Subcutaneous abdominal adipose tissue (tissue), 5 donors: Measurements from ENCODE around the gene MYD88.

ENCODE experiments used
- H3K27ac ChIP-seq: one replicate; pipeline ENCODE4 v1.7.0; 2013; ENCODE audit warnings: low read depth, mild to moderate bottlenecking, inconsistent platforms, low read length, moderate library complexity
- H3K27me3 ChIP-seq, 5 donors: one replicate each; pipeline ENCODE4 v1.7.0; 2013; ENCODE audit warnings: low read length in 5 of 5, inconsistent platforms in 1 of 5; ENCODE audit not compliant: control insufficient read depth in 5 of 5, insufficient read depth in 4 of 5
- H3K36me3 ChIP-seq, 5 donors: one replicate each; pipeline ENCODE4 v1.7.0; 2013; ENCODE audit warnings: low read length in 5 of 5; ENCODE audit not compliant: control insufficient read depth in 5 of 5, insufficient read depth in 5 of 5
- H3K4me1 ChIP-seq, 5 donors: one replicate each; pipeline ENCODE4 v1.7.0; 2013; ENCODE audit warnings: low read length in 5 of 5, mild to moderate bottlenecking in 3 of 5, moderate library complexity in 1 of 5; ENCODE audit not compliant: control insufficient read depth in 5 of 5, insufficient read depth in 5 of 5
- H3K4me3 ChIP-seq, 5 donors: one replicate each; pipeline ENCODE4 v1.7.0; 2013; ENCODE audit warnings: low read length in 5 of 5, low read depth in 1 of 5
- H3K9ac ChIP-seq, 5 donors: one replicate each; pipeline ENCODE4 v1.7.0; 2013; ENCODE audit warnings: low read length in 5 of 5, mild to moderate bottlenecking in 4 of 5, moderate library complexity in 3 of 5
- H3K9me3 ChIP-seq, 5 donors: one replicate each; pipeline ENCODE4 v1.7.0; 2013; ENCODE audit warnings: low read length in 5 of 5; ENCODE audit not compliant: control insufficient read depth in 5 of 5
- donor health status: healthy.
- donor health status: healthy.
- donor health status: healthy.
- donor health status: healthy.
- donor health status: healthy.

The MYD88 gene

DNA sequence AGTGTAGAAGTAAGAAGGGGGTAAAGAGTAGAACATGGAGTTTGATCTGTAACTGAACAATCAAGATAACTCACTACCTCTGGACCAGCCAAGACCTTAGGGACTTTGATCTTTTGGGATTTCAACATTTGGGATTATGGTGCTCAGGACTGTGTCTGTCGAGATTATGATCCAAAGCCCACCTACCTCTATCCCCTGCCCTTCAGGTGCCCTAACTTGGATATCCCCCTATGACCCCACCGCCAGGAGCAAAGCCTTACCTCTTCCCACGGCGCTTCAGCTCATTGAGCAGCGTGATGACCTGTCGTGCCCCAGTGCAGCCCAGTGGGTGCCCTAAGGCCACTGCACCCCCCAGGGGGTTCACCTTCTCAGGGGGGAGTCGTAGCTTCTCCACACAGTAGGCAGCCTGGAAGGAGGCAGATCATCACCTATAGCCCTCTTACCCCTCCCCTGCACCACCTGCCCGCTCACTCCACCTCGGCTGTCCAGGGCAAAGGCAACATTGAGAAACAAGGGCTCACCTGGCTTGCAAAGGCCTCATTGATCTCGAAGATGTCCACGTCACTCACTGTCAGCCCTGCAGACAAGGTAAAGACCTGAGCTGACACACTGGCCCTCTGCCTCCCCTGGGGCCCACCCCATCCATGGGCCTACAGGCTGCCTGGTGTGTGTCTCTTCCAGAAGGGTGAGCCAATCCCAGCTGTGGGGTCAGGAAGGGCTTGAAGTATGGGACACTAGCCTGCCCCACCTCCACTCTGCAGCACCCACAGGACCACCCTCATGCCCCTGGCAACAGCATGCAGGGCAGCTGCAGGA lies 12.9 kb upstream of the MYD88 start:
- no peak overlapping the region for H3K9ac ChIP-seq
- no peak overlapping the region for H3K4me3 ChIP-seq
- no peak overlapping the region for H3K27ac ChIP-seq
- peaks cover 7 to 98% (median 90%) of the 10 kb centered on the region in 5 donors for H3K36me3 ChIP-seq
- peaks cover 0 to 16% (median 12%) of the 10 kb centered on the region in 5 donors for H3K4me1 ChIP-seq
- H3K27me3 ChIP-seq, result no peaks in the 10 kb centered on the region
- no peaks in the 10 kb centered on the region for H3K9me3 ChIP-seq

DNA sequence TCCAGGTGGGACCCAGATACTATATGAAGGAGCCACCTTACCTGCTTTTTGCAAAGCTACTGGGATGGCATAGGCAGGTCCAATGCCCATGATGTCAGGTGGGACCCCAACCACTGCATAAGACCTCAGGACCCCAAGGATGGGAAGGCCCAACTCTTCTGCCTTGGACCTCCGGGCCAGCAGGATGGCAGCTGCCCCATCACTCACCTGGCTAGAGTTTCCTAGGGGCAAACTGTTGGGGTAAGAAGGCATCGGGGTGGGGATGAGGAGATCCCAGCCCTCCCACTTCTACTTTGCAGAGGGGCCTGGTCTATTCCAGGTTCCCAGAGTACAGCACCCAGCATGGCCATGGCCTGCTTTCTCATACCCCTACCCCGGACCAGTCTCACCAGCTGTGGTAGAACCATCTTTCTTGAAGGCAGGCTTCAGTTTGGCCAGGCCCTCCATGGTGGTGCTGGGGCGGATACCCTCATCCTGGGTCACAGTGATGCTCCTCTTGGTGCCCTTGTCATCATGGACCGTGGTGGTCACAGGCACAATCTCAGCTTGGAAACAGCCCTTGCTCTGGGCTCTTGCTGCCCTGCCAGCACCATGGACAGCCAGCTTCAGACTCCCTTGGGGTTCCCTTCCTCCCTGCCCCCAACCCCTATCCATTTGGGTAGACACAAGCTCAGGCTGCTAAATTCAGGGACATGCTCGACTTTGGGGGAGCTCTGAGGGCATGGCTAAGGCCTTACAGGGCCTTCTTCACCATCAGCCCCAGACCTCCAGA lies 12.2 kb upstream of the MYD88 start:
- Histone ChIP-seq H3K27me3 (no peaks in the 10 kb centered on the region), H3K9ac (no peak overlapping the region), H3K36me3 (peaks cover 7 to 98% (median 90%) of the 10 kb centered on the region in 5 donors), H3K4me1 (peaks cover 0 to 23% (median 16%) of the 10 kb centered on the region in 5 donors), H3K27ac (no peak overlapping the region), H3K9me3 (no peaks in the 10 kb centered on the region), H3K4me3 (no peak overlapping the region)

DNA sequence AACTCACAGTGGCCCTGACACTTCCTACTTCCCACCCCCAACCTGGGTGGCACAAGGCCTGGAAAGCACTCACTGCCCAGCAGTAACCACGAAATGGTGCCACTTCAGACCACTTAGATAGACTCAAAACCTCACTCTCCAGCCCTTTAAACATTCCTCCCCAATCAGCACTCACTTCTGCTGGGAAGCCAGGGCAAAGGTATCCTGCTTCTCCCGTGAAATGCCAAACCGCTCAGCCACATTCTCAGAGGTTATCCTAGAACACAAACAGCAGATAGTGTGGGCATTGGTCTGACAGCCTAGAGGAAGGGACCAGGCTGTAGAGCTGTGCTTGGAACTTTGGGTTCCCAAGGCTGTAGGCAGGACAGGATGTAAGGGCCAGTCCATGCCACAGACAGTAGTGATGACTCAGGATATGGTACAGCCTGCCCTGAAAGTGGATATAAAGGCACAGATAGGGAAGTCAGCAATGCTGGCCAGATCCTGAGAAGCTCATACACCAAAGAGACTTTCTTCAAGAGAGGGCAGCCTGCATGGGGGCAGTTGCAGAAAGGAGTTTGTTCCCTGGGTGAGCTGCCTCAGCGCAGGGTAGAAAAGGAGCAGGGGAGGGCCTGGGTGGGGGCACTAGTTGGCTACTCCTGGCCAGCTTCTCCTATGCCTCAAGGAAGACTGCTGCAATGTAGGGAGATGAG lies 10.7 kb upstream of the MYD88 start:
- peaks cover 7 to 98% (median 90%) of the 10 kb centered on the region in 5 donors for H3K36me3 ChIP-seq
- H3K27me3 ChIP-seq, result no peaks in the 10 kb centered on the region
- H3K9ac ChIP-seq, result peak overlapping the region in 1 of 5 donors; percentile 33
- no peak overlapping the region for H3K27ac ChIP-seq
- H3K9me3 ChIP-seq, result no peaks in the 10 kb centered on the region
- H3K4me1 ChIP-seq, result peaks cover 0 to 33% (median 24%) of the 10 kb centered on the region in 5 donors
- H3K4me3 ChIP-seq, result no peak overlapping the region

DNA sequence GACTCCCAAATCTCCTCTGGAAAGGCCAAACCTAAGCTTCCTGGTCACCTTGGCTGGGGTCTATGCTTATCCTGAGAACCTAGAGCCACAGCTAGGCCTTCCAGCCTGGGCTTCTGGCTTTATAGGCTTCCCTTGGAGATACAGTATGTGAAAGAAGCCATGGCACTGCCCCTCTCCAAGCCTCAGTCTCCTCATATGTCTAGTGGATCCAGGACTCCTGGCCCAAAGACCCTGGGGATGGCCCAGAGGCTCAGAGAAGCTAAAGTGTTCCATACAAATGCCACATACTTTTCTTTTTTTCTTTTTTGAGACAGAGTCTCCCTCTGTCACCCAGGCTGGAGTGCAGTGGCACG lies 10.2 kb upstream of the MYD88 start:
- H3K27ac ChIP-seq, result no peak overlapping the region
- peaks cover 0 to 38% (median 27%) of the 10 kb centered on the region in 5 donors for H3K4me1 ChIP-seq
- H3K27me3 ChIP-seq, result no peaks in the 10 kb centered on the region

DNA sequence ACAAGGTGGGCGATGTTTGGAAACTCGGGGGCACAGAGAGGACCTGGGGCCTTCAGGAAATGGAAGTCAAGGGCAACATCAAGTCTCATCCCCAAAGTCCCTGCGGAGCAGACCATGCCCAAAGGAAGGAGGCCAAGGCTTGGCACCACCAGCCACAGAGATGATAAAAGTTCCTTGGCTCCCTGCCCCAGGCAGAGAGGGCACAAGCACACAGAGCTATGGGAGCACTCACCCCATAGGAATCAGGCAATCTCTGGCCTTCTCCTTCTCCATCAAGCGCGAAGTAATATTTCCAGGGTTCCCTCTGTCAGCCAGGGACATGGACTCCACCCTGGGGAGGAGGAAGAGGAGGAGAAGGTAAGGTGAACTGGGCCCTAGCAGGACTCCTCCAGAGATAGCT lies 9.4 kb upstream of the MYD88 start:
- Histone ChIP-seq H3K36me3 (peaks cover 7 to 99% (median 90%) of the 10 kb centered on the region in 5 donors), H3K27ac (peak overlapping the region; percentile 49), H3K4me3 (peak overlapping the region in 1 of 5 donors; percentile 10), H3K27me3 (no peaks in the 10 kb centered on the region), H3K9ac (peak overlapping the region in 2 of 5 donors; percentile 7 to 38), H3K9me3 (no peaks in the 10 kb centered on the region), H3K4me1 (peaks cover 0 to 46% (median 35%) of the 10 kb centered on the region in 5 donors)

More for the DNA sequence above, 10.2 kb upstream of the MYD88 start:
- no peak overlapping the region for H3K9ac ChIP-seq
- H3K36me3 ChIP-seq, result peaks cover 7 to 98% (median 90%) of the 10 kb centered on the region in 5 donors
- H3K9me3 ChIP-seq, result no peaks in the 10 kb centered on the region
- H3K4me3 ChIP-seq, result no peak overlapping the region

DNA sequence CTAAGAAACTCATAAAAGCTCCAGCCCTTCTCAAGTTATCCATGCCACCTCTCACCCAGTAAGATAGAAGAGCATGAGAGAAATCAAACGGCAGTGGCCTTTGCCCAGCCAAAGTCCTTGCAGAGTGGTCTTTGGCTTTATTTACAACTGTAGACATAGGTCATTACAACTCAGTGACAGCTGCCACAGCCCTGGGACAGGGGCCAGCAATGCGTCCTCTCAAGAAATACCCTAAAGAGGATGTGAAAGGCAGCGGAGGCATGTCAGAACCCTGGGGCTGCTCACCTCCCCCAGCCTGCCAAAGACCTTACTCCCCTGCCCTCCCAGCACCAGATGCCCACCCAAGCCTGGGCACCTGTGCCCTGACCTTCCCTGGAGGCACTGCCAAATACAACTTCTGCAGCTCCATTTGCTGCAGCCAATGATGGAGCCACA lies 7.8 kb upstream of the MYD88 start:
- H3K27me3 ChIP-seq, result no peaks in the 10 kb centered on the region
- peaks cover 0 to 91% (median 80%) of the 10 kb centered on the region in 5 donors for H3K36me3 ChIP-seq
- no peak overlapping the region for H3K9ac ChIP-seq
- H3K27ac ChIP-seq, result no peak overlapping the region
- H3K4me1 ChIP-seq, result peaks cover 0 to 61% (median 49%) of the 10 kb centered on the region in 5 donors
- H3K9me3 ChIP-seq, result no peaks in the 10 kb centered on the region
- no peak overlapping the region for H3K4me3 ChIP-seq

GRCh38 chr3:38131621-38132369 lies 6.7 kb upstream of the MYD88 start:
- Histone ChIP-seq H3K9me3 (no peaks in the 10 kb centered on the region), H3K9ac (peak overlapping the region in 2 of 5 donors; percentile 2 to 27), H3K4me1 (peaks cover 2 to 70% (median 60%) of the 10 kb centered on the region in 5 donors), H3K27me3 (no peaks in the 10 kb centered on the region), H3K4me3 (no peak overlapping the region), H3K27ac (peak overlapping the region; percentile 37), H3K36me3 (peaks cover 0 to 80% (median 68%) of the 10 kb centered on the region in 5 donors)

GRCh38 chr3:38133209-38133556 lies 5.3 kb upstream of the MYD88 start:
- peak overlapping the region in 1 of 5 donors; percentile 64 for H3K9ac ChIP-seq
- H3K9me3 ChIP-seq, result no peaks in the 10 kb centered on the region
- H3K36me3 ChIP-seq, result peaks cover 0 to 66% (median 54%) of the 10 kb centered on the region in 5 donors
- H3K4me1 ChIP-seq, result peaks cover 8 to 77% (median 68%) of the 10 kb centered on the region in 5 donors
- H3K27me3 ChIP-seq, result peaks cover 0 to 3% (median 0%) of the 10 kb centered on the region in 5 donors
- H3K27ac ChIP-seq, result peak overlapping the region; percentile 76
- no peak overlapping the region for H3K4me3 ChIP-seq
